ENCODE results near the gene S100A9. TPM values are rescaled to one million over a fixed set of nuclear protein-coding genes. Genes with fewer than 3 reads are reported as not detected.

Gene S100A9
- total RNA-seq, 6 experiments from 2014 or later = not detected

DNA sequence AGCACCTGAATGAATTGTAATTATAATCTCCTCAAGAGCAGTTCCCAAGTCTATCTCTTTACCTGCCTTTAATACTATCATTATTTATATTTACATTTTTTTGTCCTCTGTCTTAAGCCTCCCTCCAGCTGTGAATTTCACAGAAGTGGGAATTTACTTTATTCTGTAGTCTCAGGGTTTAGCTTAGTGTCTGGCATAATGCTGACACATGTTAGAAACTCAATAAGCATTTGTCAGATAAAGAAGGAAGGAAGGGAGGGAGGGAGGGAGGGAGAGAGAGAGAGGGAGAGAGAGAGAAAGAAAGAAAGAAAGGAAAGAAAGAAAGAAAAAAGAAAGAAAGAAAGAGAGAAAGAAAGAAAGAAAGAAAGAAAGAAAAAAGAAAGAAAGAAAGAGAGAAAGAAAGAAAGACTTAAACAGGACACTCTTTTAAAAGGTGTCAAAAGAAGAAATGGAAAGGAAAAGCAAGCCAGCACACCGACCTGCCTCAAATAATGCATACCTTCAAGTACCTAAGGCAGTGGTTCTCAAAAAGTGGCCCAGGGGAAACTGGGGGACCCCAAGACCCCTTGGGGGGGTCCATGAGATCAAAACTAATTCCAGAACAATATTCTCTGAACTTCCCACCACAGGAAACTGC is 7.2 kb upstream of the S100A9 start:
- no peaks in the 10 kb centered on the region for H3K36me3 Mint-ChIP-seq (ENCODE audit: low read depth)
- H3K27ac Mint-ChIP-seq = no peak overlapping the region
- H3K9me3 Mint-ChIP-seq = no peaks in the 10 kb centered on the region
- H3K4me3 Mint-ChIP-seq = no peak overlapping the region
- no peak for DNase-seq
- no peaks in the 10 kb centered on the region for H3K4me1 Mint-ChIP-seq (ENCODE audit: low read depth)
- TF ChIP-seq, protein P1, sequence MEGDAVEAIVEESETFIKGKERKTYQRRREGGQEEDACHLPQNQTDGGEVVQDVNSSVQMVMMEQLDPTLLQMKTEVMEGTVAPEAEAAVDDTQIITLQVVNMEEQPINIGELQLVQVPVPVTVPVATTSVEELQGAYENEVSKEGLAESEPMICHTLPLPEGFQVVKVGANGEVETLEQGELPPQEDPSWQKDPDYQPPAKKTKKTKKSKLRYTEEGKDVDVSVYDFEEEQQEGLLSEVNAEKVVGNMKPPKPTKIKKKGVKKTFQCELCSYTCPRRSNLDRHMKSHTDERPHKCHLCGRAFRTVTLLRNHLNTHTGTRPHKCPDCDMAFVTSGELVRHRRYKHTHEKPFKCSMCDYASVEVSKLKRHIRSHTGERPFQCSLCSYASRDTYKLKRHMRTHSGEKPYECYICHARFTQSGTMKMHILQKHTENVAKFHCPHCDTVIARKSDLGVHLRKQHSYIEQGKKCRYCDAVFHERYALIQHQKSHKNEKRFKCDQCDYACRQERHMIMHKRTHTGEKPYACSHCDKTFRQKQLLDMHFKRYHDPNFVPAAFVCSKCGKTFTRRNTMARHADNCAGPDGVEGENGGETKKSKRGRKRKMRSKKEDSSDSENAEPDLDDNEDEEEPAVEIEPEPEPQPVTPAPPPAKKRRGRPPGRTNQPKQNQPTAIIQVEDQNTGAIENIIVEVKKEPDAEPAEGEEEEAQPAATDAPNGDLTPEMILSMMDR (IDR thresholded peaks at IDR 0.05) = no peak
- peaks cover 38% of the 10 kb centered on the region for H3K27me3 Mint-ChIP-seq (ENCODE audit: insufficient read depth)

DNA sequence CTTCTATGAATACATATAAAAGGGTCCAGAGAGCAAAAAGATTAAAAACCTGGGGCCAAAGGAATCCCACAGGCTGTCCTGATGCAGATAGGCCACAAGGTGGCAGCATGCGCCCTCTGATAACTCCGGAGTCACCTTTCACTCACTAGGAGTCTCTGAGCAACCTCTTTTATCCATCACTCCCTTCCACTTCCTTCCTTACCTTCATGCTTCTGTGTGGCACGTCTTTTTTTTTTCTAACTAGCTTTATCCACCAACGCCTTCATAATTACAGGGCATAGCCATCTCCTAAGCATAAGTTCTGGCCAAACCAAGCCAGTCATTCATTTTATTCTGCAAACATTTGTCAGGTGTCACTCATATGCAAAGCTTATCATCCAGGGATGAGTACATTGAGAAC is 5.1 kb upstream of the S100A9 start:
- no peaks in the 10 kb centered on the region for H3K4me1 Mint-ChIP-seq (ENCODE audit: low read depth)
- H3K27me3 Mint-ChIP-seq (ENCODE audit: insufficient read depth) = peaks cover 44% of the 10 kb centered on the region
- no peaks in the 10 kb centered on the region for H3K36me3 Mint-ChIP-seq (ENCODE audit: low read depth)
- no peak overlapping the region for H3K27ac Mint-ChIP-seq
- TF ChIP-seq, protein P1 (IDR thresholded peaks at IDR 0.05) = peak; percentile 97
- DNase-seq = peak; percentile 54
- no peak overlapping the region for H3K4me3 Mint-ChIP-seq
- no peaks in the 10 kb centered on the region for H3K9me3 Mint-ChIP-seq

DNA sequence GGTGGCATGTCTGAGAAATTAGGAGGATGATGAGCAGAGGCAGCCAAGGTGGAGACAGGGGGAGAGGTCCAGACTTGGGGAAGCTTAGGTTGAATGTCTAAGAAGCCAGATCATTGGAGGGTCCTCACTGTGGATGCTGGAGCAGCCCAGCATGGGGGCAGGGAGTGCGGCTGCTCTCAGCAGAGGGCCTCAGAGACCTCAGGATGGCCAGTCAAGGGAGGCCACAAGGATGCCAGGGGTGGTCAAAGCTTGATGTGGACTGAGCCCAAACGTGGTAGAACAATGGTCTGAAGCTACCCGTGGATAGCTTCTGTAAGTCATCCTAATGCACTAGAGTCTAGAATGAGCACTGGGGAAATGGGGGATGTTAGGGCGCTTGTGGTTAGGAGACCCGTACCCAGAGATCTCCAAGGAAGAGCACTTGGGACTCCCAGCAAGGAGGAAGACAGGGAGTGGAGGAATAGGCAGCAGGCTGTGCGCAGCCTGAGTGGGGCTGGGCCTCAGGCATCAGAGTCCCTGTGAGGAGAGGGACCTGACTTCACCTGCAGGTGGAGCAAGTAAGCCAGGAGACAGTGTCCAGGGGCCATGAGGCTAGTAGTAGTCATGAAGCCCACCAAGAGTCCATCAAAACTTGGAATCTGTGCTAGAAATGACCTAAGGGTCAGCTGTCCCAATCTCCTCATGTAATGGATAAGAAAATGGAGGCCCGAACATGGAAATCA is 4.3 kb upstream of the S100A9 start:
- Mint-ChIP-seq H3K36me3 (ENCODE audit: low read depth) (no peaks in the 10 kb centered on the region), H3K4me3 (no peak overlapping the region), H3K27me3 (ENCODE audit: insufficient read depth) (peaks cover 45% of the 10 kb centered on the region), H3K4me1 (ENCODE audit: low read depth) (no peaks in the 10 kb centered on the region), H3K27ac (no peak overlapping the region), H3K9me3 (no peaks in the 10 kb centered on the region)
- peak; percentile 3 for DNase-seq
- TF ChIP-seq, protein P1 (IDR thresholded peaks at IDR 0.05) = peak; percentile 65

DNA sequence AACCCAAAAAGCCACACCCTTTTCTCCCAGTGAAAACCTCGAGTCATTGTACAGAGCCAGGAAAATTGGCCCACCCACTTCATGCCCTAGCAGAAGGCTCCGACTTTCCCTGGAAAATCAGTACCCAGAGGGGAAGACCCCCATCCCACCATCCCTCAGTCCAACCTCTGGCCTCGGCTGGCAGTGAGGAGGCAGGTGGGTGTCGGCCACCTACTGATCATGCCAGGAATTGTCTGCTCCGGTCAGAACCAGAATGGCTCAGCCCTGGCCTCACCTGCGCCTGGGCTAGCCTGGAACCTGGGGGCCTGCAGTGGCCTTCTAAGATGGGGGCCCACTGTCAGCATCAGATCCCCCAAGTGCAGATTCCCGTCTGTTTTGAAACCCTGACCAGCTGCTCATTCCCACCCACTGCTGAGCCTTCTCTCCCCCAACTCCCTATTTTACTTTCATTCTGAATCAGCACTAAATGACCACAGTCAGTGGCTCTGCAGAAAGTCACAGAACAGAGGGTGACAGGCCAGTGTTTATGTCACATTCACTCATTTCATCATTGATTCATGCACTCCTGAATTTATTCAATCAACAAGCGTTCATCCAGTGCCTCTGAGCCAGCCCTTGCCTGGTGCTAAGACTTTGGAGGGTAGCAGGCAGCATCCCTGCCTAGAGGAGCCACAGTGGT is 3.0 kb upstream of the S100A9 start:
- TF ChIP-seq, protein P1 (IDR thresholded peaks at IDR 0.05) = no peak
- H3K4me3 Mint-ChIP-seq = no peak overlapping the region
- H3K36me3 Mint-ChIP-seq (ENCODE audit: low read depth) = no peaks in the 10 kb centered on the region
- DNase-seq = no peak
- H3K27ac Mint-ChIP-seq = no peak overlapping the region
- H3K9me3 Mint-ChIP-seq = no peaks in the 10 kb centered on the region
- H3K27me3 Mint-ChIP-seq (ENCODE audit: insufficient read depth) = peaks cover 36% of the 10 kb centered on the region
- H3K4me1 Mint-ChIP-seq (ENCODE audit: low read depth) = no peaks in the 10 kb centered on the region

DNA sequence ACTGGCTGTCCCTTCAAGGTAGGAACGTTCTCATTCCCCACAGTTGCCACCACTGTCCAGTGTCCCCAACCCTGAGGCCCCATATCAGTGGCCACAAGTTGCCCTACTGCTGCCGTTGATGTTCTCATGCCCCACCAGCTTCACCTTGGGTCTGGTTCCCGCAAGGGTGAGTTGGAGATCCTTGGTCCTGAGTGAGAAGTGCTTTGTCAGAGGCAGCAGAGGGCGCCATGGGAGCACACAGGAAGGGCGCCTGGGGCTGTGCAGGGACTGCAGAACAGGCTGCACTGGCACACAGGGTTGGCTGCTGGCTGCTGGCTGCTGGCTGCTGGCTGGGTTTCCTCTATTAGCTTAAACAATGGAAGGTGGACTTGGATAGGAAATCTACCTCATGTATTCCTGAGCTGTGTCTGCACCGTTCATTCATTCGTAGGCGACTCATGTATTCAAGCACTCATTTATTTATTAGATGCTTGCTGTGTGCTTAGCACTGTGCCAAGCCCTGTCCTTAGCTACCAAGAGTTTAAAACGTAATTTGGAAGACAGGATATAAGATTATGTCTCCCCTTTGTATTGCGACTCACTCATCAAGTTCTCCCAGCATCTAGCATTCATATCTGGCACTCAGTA is 2.1 kb upstream of the S100A9 start:
- no peak overlapping the region for H3K27ac Mint-ChIP-seq
- no peaks in the 10 kb centered on the region for H3K36me3 Mint-ChIP-seq (ENCODE audit: low read depth)
- H3K4me3 Mint-ChIP-seq = no peak overlapping the region
- no peaks in the 10 kb centered on the region for H3K9me3 Mint-ChIP-seq
- H3K4me1 Mint-ChIP-seq (ENCODE audit: low read depth) = no peaks in the 10 kb centered on the region
- DNase-seq = peak; percentile 45
- TF ChIP-seq, protein P1 (IDR thresholded peaks at IDR 0.05) = peak; percentile 72
- H3K27me3 Mint-ChIP-seq (ENCODE audit: insufficient read depth) = peaks cover 35% of the 10 kb centered on the region

Measured in HFFc6 (cell line).